ENCODE measurements around the gene ARSI. TPM values are rescaled to one million over a fixed set of nuclear protein-coding genes. Genes with fewer than 3 reads are reported as not detected.

ARSI gene
- polyA plus RNA-seq, 1 of the 3 experiments (the other 2 are of a cell fraction): 0.20 TPM

- TF ChIP-seq NRF1 (IDR thresholded peaks at IDR 0.05; ENCODE audit: low read depth, low read length) (no peak), RXRA (IDR thresholded peaks at IDR 0.05; ENCODE audit: borderline replicate concordance, low read depth) (no peak), GABPA (IDR thresholded peaks at IDR 0.05; ENCODE audit: low read depth) (no peak), REST (IDR thresholded peaks at IDR 0.05; ENCODE audit: low read depth, low read length) (no peak), SMC3 (IDR thresholded peaks at IDR 0.05; ENCODE audit: low read depth, low read length) (no peak), POLR2AphosphoS5 (IDR thresholded peaks at IDR 0.05; ENCODE audit: low read depth, low read length) (no peak), USF2 (IDR thresholded peaks at IDR 0.05; ENCODE audit: borderline replicate concordance, low read depth, low read length) (no peak), TEAD4 (IDR thresholded peaks at IDR 0.05; ENCODE audit: borderline replicate concordance, insufficient read depth) (no peak), RFX5 (IDR thresholded peaks at IDR 0.05; ENCODE audit: low read length) (no peak), ELF1 (IDR thresholded peaks at IDR 0.05) (no peak), IRF3 (IDR thresholded peaks at IDR 0.05; ENCODE audit: low read depth, low read length) (no peak), GATA2 (CRISPR knock-in tag; IDR thresholded peaks at IDR 0.05) (no peak), NFIC (IDR thresholded peaks at IDR 0.05; ENCODE audit: borderline replicate concordance) (no peak)
Measured at GRCh38 chr5:150271296-150271692, 31.4 kb downstream of the ARSI start.

More at GRCh38 chr5:150271296-150271692, 31.4 kb downstream of the ARSI start:
- Histone ChIP-seq H3K27ac (ENCODE audit: low read depth in 2 of 2, low read length in 1 of 2) (no peak overlapping the region), H3K79me2 (ENCODE audit: insufficient read depth) (no peaks in the 10 kb centered on the region), H3K4me2 (no peak overlapping the region), H3K4me1 (ENCODE audit: control insufficient read depth in 1 of 2, insufficient read depth in 2 of 2, low read depth in 1 of 2, low read length in 1 of 2) (peaks cover 8 to 12% of the 10 kb centered on the region in 2 experiments; a peak in 2 of 4 replicates), H3K36me3 (replicated peaks in 1 of 2; ENCODE audit: control insufficient read depth in 1 of 2, insufficient read depth in 2 of 2, low read length in 1 of 2) (no peaks in the 10 kb centered on the region), H3K27me3 (ENCODE audit: insufficient read depth) (no peaks in the 10 kb centered on the region), H4K20me1 (ENCODE audit: insufficient read depth) (no peaks in the 10 kb centered on the region), H3K9me3 (no peaks in the 10 kb centered on the region), H3K9me2 (no peaks in the 10 kb centered on the region), H3F3A (replicated peaks; ENCODE audit: insufficient read depth) (no peaks in the 10 kb centered on the region), H3K9ac (no peak overlapping the region), H3K4me3 (ENCODE audit: low read depth in 2 of 2, low read length in 1 of 2) (no peak overlapping the region), H2AFZ (ENCODE audit: low read depth) (no peak overlapping the region)
- POLR2A ChIA-PET: no interaction called here
- CTCF ChIA-PET: interaction anchor here (2.3 to 11.8 kb wide), 2 partner anchors 78 to 165 kb away, joined by 6 to 109 read pairs; no protein-coding TSS in a partner anchor
- 90% methylated on average over 8 of the region's 8 CpGs for WGBS (ENCODE audit: low lambda C conversion rate)
- no peak for DNase-seq
